OCI-LY1 (cell line): ENCODE data around the gene SORCS3.

Source experiments
- EZH2 ChIP-seq: fragments of 200-600 bp; sonication (generic), shearing (Covaris generic); IDR thresholded peaks from 2 replicates; pipeline ENCODE4 v1.8.0; 2017; ENCODE audit warnings: borderline replicate concordance, mixed run types, mild to moderate bottlenecking, antibody characterized with exemption, low read length, moderate library complexity, mixed read lengths
- TF ChIP-seq, protein P1 (sequence below): fragments of 200-600 bp; sonication (generic), shearing (Covaris generic); IDR thresholded peaks from 2 replicates; pipeline ENCODE4 v1.5.1; 2017; ENCODE audit warnings: mild to moderate bottlenecking, antibody characterized with exemption, low read length, moderate library complexity, mixed read lengths

DNA sequence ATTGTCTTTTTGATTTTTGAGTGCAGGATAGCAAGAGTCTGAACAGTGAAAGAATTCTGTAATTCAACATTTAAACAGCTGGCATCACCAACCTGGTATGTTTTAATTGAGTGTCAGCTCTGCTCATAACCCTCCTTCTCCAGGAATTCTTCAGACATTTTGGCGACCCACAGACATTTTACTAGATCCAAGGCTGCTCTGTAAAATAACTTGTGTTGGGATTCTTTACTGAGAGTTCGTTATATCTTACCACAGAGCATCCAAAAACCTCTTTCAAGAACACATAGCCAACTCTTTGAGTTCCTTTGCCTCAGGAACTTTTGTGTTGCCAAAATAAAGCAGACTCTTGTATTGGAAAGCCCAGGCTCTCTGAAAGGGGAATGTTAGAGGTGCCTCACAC lies 27.7 kb upstream of the SORCS3 start:
- TF ChIP-seq, protein P1, sequence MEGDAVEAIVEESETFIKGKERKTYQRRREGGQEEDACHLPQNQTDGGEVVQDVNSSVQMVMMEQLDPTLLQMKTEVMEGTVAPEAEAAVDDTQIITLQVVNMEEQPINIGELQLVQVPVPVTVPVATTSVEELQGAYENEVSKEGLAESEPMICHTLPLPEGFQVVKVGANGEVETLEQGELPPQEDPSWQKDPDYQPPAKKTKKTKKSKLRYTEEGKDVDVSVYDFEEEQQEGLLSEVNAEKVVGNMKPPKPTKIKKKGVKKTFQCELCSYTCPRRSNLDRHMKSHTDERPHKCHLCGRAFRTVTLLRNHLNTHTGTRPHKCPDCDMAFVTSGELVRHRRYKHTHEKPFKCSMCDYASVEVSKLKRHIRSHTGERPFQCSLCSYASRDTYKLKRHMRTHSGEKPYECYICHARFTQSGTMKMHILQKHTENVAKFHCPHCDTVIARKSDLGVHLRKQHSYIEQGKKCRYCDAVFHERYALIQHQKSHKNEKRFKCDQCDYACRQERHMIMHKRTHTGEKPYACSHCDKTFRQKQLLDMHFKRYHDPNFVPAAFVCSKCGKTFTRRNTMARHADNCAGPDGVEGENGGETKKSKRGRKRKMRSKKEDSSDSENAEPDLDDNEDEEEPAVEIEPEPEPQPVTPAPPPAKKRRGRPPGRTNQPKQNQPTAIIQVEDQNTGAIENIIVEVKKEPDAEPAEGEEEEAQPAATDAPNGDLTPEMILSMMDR = no peak
- TF ChIP-seq EZH2 = no peak
